ENCODE data around the gene ESCO1. TPM values are rescaled to one million over a fixed set of nuclear protein-coding genes. Genes with fewer than 3 reads are reported as not detected.

The ESCO1 gene
- polyA plus RNA-seq, 4 donors: 23.7 to 29.9 (median 27.7) TPM

GRCh38 chr18:21489919-21490495 lies 110.5 kb downstream of the ESCO1 start:
- DNase-seq (ENCODE audit: low read depth in 4 of 4, low spot score in 2 of 4): no peak

- peak in 1 of 4 donors; percentile 46 for DNase-seq (ENCODE audit: low read depth in 4 of 4, low spot score in 2 of 4)
These were observed 111.3 kb downstream of the ESCO1 start for GRCh38 chr18:21489119-21489750.

GRCh38 chr18:21486905-21487437 lies 113.5 kb downstream of the ESCO1 start:
- DNase-seq (ENCODE audit: low read depth in 4 of 4, low spot score in 2 of 4): no peak

- DNase-seq (ENCODE audit: low read depth in 4 of 4, low spot score in 2 of 4): no peak
These were observed 115.5 kb downstream of the ESCO1 start for GRCh38 chr18:21484851-21485636.

GRCh38 chr18:21483051-21483450 lies 117.5 kb downstream of the ESCO1 start:
- DNase-seq (ENCODE audit: low read depth in 4 of 4, low spot score in 2 of 4): no peak

- DNase-seq (ENCODE audit: low read depth in 4 of 4, low spot score in 2 of 4): no peak
These were observed 118.8 kb downstream of the ESCO1 start for GRCh38 chr18:21481739-21482138.

- no peak for DNase-seq (ENCODE audit: low read depth in 4 of 4, low spot score in 2 of 4)
These were observed 120.8 kb downstream of the ESCO1 start for GRCh38 chr18:21479721-21480120.

Other genes with a start within 250 kb of the ESCO1 start
- gene SNRPD1, start 11.6 kb upstream of the ESCO1 start, polyA plus RNA-seq (ENCODE audit: insufficient read length in 4 of 4): 100 to 1,000 TPM; 125 to 181 (median 151) TPM
- gene ABHD3, start 104.1 kb upstream of the ESCO1 start, polyA plus RNA-seq (ENCODE audit: insufficient read length in 4 of 4): 10 to 100 TPM; 20.3 to 25.8 (median 20.9) TPM
- 10 to 100 TPM; 58.0 to 71.0 (median 63.7) TPM for gene MIB1, start 140.1 kb upstream of the ESCO1 start, polyA plus RNA-seq (ENCODE audit: insufficient read length in 4 of 4)

Measured in left renal cortex interstitium (tissue), 4 donors.